G401 (cell line): Measurements from ENCODE around the gene MB21D2. TPM values are rescaled to one million over a fixed set of nuclear protein-coding genes. Genes with fewer than 3 reads are reported as not detected.

ENCODE experiments used
- DNase-seq: peaks from one replicate; pipeline ENCODE4 v3.0.0-alpha.2; 2015; ENCODE audit warnings: low spot score
- in situ Hi-C: cut with HindIII; loops from 2 replicates; pipeline ENCODE4 v1.10.0; 2016; ENCODE audit warnings: low sequenced_read_pairs, mixed read lengths
- total RNA-seq: library from RNA; depleted of rRNA; stranded (reverse); fragments of >200 nt; shearing (Covaris generic); gene quantifications from 2 replicates; pipeline ENCODE4 v1.2.3, GENCODE V29; 2014

MB21D2 gene
- total RNA-seq, 1 experiment from 2014 or later: 0.71 TPM

- no peak for DNase-seq
- in situ Hi-C loops: no loop called here
Observed at GRCh38 chr3:192928016-192928415, 10.4 kb upstream of the MB21D2 start.

- in situ Hi-C loops: no loop called here
- DNase-seq: no peak
Observed at GRCh38 chr3:192927016-192927415, 9.4 kb upstream of the MB21D2 start.

GRCh38 chr3:192923731-192924130 lies 6.1 kb upstream of the MB21D2 start:
- DNase-seq: no peak
- in situ Hi-C loops: no loop called here

GRCh38 chr3:192921793-192922192 lies 4.1 kb upstream of the MB21D2 start:
- peak; percentile 34 for DNase-seq
- in situ Hi-C loops: no loop called here

GRCh38 chr3:192920411-192920810 lies 2.8 kb upstream of the MB21D2 start:
- no peak for DNase-seq
- in situ Hi-C loops: no loop called here

DNA sequence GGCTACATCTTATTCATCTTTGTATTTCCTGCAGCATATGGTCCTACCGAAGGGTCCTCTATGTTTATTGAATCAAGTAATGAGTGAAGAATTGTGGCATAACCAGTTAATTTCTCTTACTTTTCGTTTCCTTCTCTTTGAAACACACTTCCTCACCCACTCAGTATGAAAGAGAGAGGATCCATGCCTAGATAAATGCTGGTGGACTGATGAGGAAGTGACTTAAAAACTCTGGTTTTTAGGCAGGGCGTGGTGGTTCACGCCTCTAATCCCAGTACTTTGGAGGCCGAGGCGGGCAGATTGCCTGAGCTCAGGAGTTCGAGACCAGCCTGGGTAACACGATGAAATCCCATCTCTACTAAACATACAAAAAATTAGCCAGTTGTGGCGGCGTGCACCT lies 2.2 kb upstream of the MB21D2 start:
- in situ Hi-C loops: no loop called here
- no peak for DNase-seq

DNA sequence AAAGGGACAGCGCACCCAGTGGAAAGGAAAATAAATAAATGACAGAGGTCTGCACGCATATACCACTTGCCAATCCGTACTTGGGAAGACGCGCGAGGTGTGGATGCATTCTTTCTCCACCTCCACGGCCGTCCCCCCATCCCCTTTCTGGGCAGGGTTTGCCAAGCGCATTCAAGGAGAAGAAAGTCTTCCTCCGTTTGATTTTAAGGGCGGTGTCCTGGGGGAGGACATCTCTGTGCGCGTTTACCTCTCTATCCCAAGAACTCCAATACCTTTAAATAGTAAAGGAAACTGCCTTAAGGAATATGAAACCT lies 576 bp upstream of the MB21D2 start:
- DNase-seq: no peak
- in situ Hi-C loops: no loop called here

- in situ Hi-C loops: no loop called here
- peak; percentile 69 for DNase-seq
Observed at GRCh38 chr3:192917028-192917403, 640 bp downstream of the MB21D2 start.

- in situ Hi-C loops: no loop called here
- peak; percentile 54 for DNase-seq
Observed at GRCh38 chr3:192916371-192917027, 1.2 kb downstream of the MB21D2 start.

- DNase-seq: peak; percentile 25
- in situ Hi-C loops: no loop called here
Observed at GRCh38 chr3:192915722-192916121, 1.9 kb downstream of the MB21D2 start.

DNA sequence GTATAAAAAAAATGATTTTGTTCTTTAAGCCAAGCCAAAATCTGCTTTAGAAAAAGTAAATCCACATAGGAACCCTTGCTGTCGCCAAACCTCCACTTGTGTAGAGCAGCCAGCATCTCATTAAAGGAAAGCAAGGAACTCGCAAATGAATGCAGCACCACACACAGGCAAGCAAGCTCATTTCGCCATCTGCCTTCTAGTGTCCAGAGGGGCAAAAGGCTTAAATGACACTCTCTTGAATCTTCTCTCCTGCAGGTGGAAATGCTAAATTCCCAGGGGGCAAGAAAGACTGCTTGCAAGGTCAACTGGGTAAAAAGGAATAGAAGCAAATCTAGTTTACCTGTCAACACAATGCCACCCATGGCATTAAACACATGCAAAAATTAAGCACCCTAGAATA lies 2.4 kb downstream of the MB21D2 start:
- in situ Hi-C loops: no loop called here
- peak; percentile 82 for DNase-seq

- in situ Hi-C loops: no loop called here
- DNase-seq: no peak
Observed at GRCh38 chr3:192914848-192915247, 2.8 kb downstream of the MB21D2 start.

- no peak for DNase-seq
- in situ Hi-C loops: no loop called here
Observed at GRCh38 chr3:192913540-192913939, 4.1 kb downstream of the MB21D2 start.

GRCh38 chr3:192911293-192911692 lies 6.4 kb downstream of the MB21D2 start:
- in situ Hi-C loops: no loop called here

GRCh38 chr3:192907784-192908183 lies 9.9 kb downstream of the MB21D2 start:
- DNase-seq: no peak
- in situ Hi-C loops: no loop called here

More at GRCh38 chr3:192911293-192911692, 6.4 kb downstream of the MB21D2 start:
- DNase-seq: no peak

DNA sequence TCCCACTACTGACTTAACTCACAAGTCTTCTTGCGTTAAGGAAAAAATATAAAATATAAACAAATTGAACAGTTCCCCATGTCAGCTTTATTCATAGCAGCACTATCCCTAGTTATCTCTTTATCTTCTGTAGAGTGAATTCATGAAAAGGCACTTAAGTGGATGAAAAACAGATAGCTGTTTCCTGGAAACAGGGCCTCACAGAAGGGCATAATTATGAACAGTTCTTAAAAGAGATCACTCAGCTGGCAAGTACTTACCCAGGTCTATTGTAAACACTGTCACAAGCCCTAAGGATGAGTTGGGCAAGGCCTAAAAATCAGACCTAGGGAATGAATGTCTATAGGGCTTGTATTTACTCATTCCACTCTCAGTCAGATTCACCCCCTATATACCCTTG lies 10.7 kb downstream of the MB21D2 start:
- in situ Hi-C loops: no loop called here
- no peak for DNase-seq

GRCh38 chr3:192905980-192906678 lies 11.5 kb downstream of the MB21D2 start:
- in situ Hi-C loops: no loop called here
- no peak for DNase-seq

DNA sequence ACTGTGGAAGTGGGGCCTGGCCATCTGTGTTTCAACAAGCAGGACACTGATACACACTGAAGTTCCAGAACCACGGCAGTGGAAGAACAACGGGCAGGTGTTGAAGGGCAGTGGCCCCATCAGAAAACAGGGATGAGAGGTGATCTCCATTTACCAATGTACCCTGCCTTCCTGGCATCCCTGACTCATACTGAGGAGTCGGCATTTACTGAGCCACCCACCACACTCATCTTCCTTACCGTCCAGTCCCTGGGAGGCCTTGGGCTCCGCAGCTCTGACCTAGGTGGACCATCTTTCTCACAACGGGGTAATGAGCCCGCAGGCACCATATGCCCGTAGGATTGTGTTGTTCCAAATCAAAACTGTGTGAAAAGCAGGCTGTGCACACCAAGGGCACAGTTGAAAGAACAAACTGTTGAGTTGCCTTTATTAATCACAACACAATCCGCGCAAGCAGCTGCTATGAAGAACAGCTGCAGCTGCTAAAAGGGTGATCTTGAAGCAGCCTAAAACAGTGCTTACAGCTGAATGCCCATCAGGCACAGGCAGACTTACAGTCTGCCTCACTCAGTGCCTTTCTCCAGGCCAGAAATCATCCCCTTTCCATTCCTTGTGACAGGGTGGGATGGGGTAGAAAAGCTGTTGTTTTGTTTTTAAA lies 12.9 kb downstream of the MB21D2 start:
- in situ Hi-C loops: no loop called here
- DNase-seq: no peak

GRCh38 chr3:192902549-192902948 lies 15.1 kb downstream of the MB21D2 start:
- in situ Hi-C loops: no loop called here
- DNase-seq: no peak

DNA sequence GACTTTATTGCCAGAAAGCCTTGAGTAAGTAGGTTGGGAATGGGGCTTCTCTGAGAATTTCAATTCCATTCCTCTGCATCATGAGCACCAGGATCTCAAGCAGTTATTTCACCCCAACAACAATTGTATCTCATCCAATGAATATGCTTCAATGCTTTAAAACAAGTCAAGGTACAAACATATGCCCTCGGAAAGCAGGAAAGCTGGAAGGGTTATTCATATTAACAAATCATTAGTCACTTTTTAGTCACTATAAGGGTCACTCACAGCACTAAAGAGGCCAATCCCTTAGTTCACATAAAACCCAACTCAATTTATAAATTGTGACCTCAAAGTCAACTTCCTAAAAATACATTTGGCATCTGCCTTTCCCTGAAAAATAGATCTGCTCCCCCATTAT lies 16.2 kb downstream of the MB21D2 start:
- in situ Hi-C loops: no loop called here
- no peak for DNase-seq

DNA sequence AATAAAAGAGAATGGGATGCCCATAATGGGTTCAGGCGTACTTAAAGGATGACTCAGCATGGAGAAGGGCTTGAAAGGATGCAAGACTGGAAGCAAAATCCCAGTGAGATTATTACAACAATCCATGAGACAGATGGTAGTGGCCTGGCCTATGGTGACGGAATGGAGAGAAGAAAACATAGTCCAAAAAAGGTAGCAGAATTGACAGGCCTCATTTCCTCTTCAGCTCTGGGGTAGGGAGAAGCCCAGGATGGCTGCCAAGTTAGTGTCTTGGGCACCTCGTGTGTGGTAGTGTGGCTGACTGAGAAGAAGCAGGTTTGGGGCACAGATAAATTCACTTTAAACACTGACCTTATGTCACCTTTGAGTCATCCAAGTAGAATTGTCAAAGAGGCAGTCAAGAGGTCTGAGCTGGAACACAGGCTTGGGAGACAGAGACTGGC lies 18.1 kb downstream of the MB21D2 start:
- in situ Hi-C loops: no loop called here
- peak; percentile 11 for DNase-seq
